Activated CD8-positive, alpha-beta memory T cell treated with anti-CD3 and anti-CD28 coated beads, Interleukin-2, amount 10 ng/mL, durations not matched to agents 7 days and 5 days (primary cell): ENCODE results near the gene NPFF. TPM values are rescaled to one million over a fixed set of nuclear protein-coding genes. Genes with fewer than 3 reads are reported as not detected.

Experiments used
- ATAC-seq: fragments of 150-1000 bp; cut with Tn5 transposase; one replicate; pipeline ENCODE4 v1.10.0; 2021; ENCODE audit warnings: moderate library complexity
- CTCF ChIA-PET: fragments of 350-600 bp; sonication (Branson Sonifier 250); formaldehyde crosslinking; loops from one replicate; lab custom pipeline; 2021; ENCODE audit warnings: antibody characterized with exemption; lab: Charles Lee
- DNase-seq: peaks from one replicate; pipeline ENCODE4 v3.0.0-alpha.2; 2020
- H3K27ac Mint-ChIP-seq: one replicate; pipeline ENCODE4 v1.8.0; 2021; ENCODE audit warnings: mild to moderate bottlenecking, mixed read lengths
- H3K27me3 Mint-ChIP-seq: one replicate; pipeline ENCODE4 v1.8.0; 2021; ENCODE audit warnings: mixed read lengths
- H3K36me3 Mint-ChIP-seq: one replicate; pipeline ENCODE4 v1.8.0; 2021; ENCODE audit warnings: mild to moderate bottlenecking, mixed read lengths
- H3K4me1 Mint-ChIP-seq: one replicate; pipeline ENCODE4 v1.8.0; 2021; ENCODE audit warnings: mixed read lengths
- H3K4me3 Mint-ChIP-seq: one replicate; pipeline ENCODE4 v1.8.0; 2021; ENCODE audit warnings: mild to moderate bottlenecking, moderate library complexity, mixed read lengths
- H3K9me3 Mint-ChIP-seq: one replicate; pipeline ENCODE4 v1.8.0; 2022; ENCODE audit warnings: low read depth, mixed read lengths
- total RNA-seq, 2 experiments: library from RNA; stranded (reverse); gene quantifications; one replicate each; pipeline ENCODE4 v1.2.3, GENCODE V29; 2021

Gene NPFF
- total RNA-seq, 2 experiments from 2014 or later, result not detected

DNA sequence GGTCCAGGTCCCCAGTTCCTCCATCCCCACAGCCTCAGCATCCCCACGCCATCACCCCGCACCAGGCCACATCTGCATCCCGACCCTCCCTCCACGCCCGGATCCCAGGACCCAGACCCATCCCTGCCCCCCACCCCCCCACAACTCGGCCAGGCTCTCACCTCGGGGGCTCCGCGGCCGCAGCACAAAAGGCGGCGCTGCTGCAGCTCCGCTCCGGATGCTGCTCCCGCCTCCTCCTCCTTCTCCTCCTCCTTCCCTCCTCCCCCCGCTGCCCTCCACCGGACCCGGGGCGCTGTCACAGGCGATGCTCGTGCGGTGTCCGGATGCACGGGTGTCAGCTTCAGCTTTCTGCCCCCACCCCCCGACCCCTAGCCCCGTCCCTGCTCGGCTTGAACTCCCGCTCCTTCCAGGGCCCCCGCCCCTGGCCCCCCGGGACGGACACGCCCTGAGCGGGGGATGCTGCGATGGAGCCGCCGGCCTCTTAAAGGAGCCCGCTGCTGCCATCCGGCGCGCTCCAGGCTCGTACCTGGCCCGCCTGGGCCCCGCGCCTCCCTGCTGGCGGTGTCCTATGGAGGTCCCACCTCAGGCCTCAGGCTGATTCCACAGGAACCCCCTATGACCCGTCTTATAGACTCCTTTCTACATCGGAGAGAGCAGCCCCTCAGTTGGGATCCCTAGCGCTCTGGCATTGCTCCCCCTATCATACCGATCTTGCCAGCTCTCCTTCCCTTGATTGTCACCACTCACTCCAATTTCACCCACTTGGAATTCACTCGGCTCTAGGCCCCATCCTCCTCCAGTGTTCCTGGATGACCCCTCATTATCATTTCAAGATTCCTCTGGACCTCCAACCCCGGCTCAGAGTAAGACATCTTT is 7.8 kb downstream of the NPFF start, which contains the start of gene MAP3K12:
Gene MAP3K12, minus strand, starts transcription at position 193 of the 876 bp plus-strand sequence. CDS start 12,067 bp downstream, outside the sequence.
- ATAC-seq, result peak; percentile 21
- H3K4me1 Mint-ChIP-seq, result peaks cover 40% of the 10 kb centered on the region
- peak within 1 kb of the TSS; percentile 83 for H3K4me3 Mint-ChIP-seq
- H3K27me3 Mint-ChIP-seq, result no peaks in the 10 kb centered on the region
- no peaks in the 10 kb centered on the region for H3K9me3 Mint-ChIP-seq
- H3K27ac Mint-ChIP-seq, result peak within 1 kb of the TSS; percentile 96
- no peaks in the 10 kb centered on the region for H3K36me3 Mint-ChIP-seq
- DNase-seq, result peak; percentile 82
- CTCF ChIA-PET, result interaction anchor here (1.0 to 3.6 kb wide), 6 partner anchors 8 to 397 kb away, joined by 3 to 26 read pairs (median 7); partner anchors contain the start of gene SOAT2

DNA sequence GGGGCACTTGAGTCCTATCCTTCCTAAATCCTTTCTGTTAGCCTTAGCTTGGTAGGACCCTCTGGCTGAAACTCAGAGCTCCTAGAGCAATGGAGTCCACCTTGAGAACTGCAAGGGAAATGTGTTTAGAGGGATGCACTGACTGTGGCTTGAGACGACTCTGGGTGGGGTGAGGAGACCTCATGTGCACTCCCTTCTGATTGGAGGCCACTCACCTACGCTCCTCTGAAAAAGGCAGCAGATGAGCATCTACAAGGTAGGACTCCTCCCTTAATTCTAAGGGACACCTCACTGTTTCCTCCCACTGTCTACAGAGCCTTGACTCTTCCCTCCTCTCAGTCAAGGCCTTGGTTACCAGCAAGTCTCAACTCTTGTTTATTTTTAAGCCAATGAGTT is 9.1 kb downstream of the NPFF start:
- CTCF ChIA-PET, result interaction anchor here (0.6 to 3.6 kb wide), 3 partner anchors 11 to 47 kb away, joined by 3 to 26 read pairs (median 3); no protein-coding TSS in a partner anchor

DNA sequence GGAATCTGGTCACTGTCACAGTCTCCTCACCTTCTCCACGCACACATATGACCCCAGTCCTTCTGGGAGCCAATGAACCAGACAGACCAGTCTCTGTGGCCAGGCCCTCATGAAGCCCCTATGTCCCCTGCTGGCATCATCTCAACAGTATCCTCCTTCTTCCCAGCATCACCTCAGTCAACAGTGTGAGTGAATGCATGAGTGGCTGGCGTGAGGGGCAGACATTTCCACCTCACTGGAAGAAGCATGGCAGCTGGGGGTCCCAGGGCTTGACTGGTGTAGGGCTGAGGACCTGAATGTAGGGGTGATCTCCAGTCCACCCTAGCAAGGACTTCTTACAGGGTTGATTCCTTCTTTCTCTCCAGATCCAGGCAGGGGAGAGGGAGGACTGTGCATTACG is 9.8 kb downstream of the NPFF start:
- no peak for ATAC-seq

More for the DNA sequence above, 9.1 kb downstream of the NPFF start:
- H3K9me3 Mint-ChIP-seq, result no peaks in the 10 kb centered on the region
- H3K27ac Mint-ChIP-seq, result peak overlapping the region; percentile 68
- H3K36me3 Mint-ChIP-seq, result no peaks in the 10 kb centered on the region
- DNase-seq, result no peak
- peak overlapping the region; percentile 83 for H3K4me3 Mint-ChIP-seq
- ATAC-seq, result no peak
- no peaks in the 10 kb centered on the region for H3K27me3 Mint-ChIP-seq
- H3K4me1 Mint-ChIP-seq, result peaks cover 52% of the 10 kb centered on the region

DNA sequence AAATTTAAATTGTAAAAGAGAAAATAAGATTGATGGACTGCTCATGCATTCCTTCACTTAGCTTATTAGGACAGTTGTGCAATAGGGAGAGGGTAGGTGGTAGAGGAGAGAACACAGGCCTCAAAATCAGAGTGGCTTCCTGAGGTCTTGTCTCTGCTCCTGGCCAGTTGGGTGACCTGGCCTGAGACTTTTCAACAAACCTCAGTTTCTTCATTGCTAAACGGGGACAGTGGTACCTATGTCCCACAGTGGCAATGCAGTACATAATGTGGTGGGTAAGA is 10.6 kb downstream of the NPFF start:
- no peak overlapping the region for H3K4me3 Mint-ChIP-seq
- no peaks in the 10 kb centered on the region for H3K36me3 Mint-ChIP-seq
- DNase-seq (no peak), ATAC-seq (no peak)
- no peaks in the 10 kb centered on the region for H3K9me3 Mint-ChIP-seq
- peaks cover 49% of the 10 kb centered on the region for H3K4me1 Mint-ChIP-seq
- CTCF ChIA-PET, result interaction anchor here (1.0 kb wide), 1 partner anchor 12 kb away, joined by 3 read pairs; no protein-coding TSS in a partner anchor
- H3K27ac Mint-ChIP-seq, result no peak overlapping the region
- no peaks in the 10 kb centered on the region for H3K27me3 Mint-ChIP-seq

More for the DNA sequence above, 9.8 kb downstream of the NPFF start:
- H3K27ac Mint-ChIP-seq, result no peak overlapping the region
- no peaks in the 10 kb centered on the region for H3K36me3 Mint-ChIP-seq
- no peak overlapping the region for H3K4me3 Mint-ChIP-seq
- peaks cover 51% of the 10 kb centered on the region for H3K4me1 Mint-ChIP-seq
- CTCF ChIA-PET, result interaction anchor here (0.6 to 3.6 kb wide), 4 partner anchors 11 to 46 kb away, joined by 3 to 26 read pairs (median 3); no protein-coding TSS in a partner anchor
- DNase-seq, result no peak
- no peaks in the 10 kb centered on the region for H3K27me3 Mint-ChIP-seq
- H3K9me3 Mint-ChIP-seq, result no peaks in the 10 kb centered on the region

DNA sequence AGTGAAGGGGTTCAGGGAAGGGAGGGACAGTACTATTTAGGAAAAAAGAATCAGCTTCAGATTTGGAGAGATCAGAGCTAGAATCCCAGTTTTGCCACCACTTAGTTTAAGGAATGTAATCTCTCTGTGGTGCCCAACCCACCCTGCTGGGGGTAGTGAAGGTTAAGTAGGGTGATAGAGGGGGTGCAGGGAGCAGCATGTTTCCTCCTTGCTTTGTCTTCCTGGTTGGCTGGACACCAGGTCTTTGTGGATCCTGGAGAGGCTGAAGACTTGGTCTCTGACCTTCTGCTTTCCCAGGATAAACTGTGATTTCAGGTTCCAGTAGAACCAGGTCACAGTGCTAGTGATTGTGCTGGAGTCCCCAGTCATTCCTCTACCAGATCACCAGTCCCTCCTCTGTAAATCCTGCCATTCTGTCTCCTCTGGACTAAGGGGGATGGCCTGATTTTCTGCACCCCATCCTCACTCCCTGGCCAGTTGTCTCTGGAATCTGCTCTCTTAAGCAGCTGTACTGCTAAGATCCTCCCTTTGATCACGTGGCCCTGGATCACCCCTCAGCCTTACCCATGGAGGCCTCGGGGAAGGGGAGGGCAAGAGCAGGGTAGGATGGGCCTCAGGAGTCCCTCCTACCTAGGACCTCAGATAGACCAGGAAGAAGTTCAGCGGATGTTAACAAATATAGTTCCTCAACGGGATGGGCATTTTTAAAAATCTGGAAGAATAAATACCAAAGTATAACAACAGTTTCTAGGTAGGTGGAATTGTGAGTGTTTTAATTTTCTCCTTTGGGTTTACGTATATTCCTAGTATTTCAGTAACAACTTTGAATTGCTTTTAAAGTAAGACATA is 11.2 kb downstream of the NPFF start:
- Mint-ChIP-seq H3K4me3 (no peak overlapping the region), H3K9me3 (no peaks in the 10 kb centered on the region), H3K27me3 (no peaks in the 10 kb centered on the region), H3K36me3 (no peaks in the 10 kb centered on the region), H3K27ac (no peak overlapping the region), H3K4me1 (peaks cover 48% of the 10 kb centered on the region)
- CTCF ChIA-PET, result interaction anchor here (0.5 to 2.6 kb wide), 5 partner anchors 13 to 518 kb away, joined by 3 to 6 read pairs (median 3); no protein-coding TSS in a partner anchor
- no peak for ATAC-seq
- no peak for DNase-seq

DNA sequence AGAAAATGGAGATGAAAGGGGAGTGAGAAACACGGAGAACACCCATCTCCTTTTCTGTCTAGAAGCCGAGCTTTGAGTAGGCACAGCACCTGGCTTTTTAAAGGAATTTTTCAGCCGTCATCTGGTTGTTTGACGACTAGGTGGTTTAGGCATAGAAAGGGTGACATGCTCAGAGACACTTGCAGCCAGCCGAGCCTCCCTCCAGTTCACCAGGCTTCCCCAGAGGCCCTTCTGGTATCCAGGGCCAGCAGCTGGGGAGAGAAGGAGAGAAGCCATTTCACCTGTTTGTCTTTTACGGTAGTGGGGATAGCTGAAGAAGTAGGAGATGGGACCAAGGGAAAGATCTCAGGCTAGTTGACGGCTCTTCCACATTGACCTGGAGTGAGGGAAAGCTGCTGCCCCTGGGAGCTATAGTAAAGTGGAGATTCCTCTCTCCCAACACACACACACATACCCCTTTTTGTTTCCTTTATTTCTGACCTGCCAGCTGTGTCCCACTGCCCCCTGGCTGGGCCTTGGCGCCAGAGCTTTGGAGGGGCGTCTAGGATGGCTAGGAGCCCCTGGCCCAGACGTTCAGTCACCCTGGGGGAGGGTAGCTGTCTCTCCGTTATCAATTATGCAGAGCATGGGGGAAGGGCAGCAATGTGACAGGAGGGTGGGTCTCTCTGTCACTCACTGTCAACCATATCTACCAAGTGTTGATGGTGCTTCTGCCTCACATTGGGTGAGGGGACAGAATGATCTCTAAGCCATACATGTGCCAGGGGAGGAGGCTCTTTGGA is 13.5 kb downstream of the NPFF start:
- Mint-ChIP-seq H3K9me3 (no peaks in the 10 kb centered on the region), H3K27me3 (no peaks in the 10 kb centered on the region), H3K27ac (peak overlapping the region; percentile 84), H3K4me3 (peak overlapping the region; percentile 88), H3K36me3 (no peaks in the 10 kb centered on the region), H3K4me1 (peaks cover 39% of the 10 kb centered on the region)
- CTCF ChIA-PET, result interaction anchor here (1.1 to 3.9 kb wide), 6 partner anchors 10 to 170 kb away, joined by 3 to 21 read pairs (median 4); partner anchors contain the start of gene NPFF
- DNase-seq (no peak), ATAC-seq (no peak)

DNA sequence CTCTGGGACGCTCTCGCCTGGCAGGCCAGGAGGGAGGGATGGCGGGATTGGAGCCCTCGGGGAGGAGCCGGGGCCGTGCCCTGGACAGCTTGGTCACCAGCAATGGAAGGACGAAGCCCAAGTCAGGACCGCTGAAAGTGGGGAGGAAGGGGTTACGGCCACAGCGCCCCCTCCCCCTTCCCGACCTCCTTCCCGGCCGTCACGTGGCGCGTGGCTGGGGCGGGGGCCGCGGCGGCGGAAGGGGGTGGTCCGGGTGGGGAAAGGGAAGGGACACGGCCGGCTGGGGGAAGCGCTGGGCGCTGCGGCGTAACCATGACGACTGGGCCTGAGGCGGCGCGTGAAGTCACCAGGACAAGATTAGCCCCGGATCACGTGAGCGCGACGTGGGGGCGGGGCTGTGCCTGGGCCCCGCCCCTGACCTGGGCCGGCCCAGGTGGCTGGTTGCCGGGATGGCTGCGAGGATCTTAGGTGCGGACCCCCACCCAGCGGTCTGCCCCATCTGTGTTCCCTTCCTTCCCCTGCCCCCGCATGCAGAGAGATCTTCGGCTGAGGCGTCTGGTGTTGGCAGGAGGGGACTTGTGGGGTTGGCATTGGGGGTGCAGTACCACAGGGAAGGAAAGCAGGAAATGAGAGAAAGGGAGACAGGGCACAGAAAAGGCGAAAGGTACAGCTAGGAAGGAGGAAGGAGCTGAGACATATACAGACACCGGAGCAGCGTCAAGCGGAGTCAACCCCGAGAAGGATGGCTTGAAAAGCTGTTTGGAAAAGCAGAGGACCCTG is 14.3 kb downstream of the NPFF start:
- peak overlapping the region; percentile 84 for H3K27ac Mint-ChIP-seq
- no peaks in the 10 kb centered on the region for H3K36me3 Mint-ChIP-seq
- ATAC-seq (peak; percentile 95), DNase-seq (peak; percentile 90)
- H3K4me1 Mint-ChIP-seq, result peaks cover 32% of the 10 kb centered on the region
- CTCF ChIA-PET, result interaction anchor here (1.1 to 3.9 kb wide), 5 partner anchors 8 to 141 kb away, joined by 3 to 21 read pairs (median 3); partner anchors contain the start of genes NPFF and TARBP2
- H3K4me3 Mint-ChIP-seq, result peak overlapping the region; percentile 88
- H3K9me3 Mint-ChIP-seq, result no peaks in the 10 kb centered on the region
- no peaks in the 10 kb centered on the region for H3K27me3 Mint-ChIP-seq

DNA sequence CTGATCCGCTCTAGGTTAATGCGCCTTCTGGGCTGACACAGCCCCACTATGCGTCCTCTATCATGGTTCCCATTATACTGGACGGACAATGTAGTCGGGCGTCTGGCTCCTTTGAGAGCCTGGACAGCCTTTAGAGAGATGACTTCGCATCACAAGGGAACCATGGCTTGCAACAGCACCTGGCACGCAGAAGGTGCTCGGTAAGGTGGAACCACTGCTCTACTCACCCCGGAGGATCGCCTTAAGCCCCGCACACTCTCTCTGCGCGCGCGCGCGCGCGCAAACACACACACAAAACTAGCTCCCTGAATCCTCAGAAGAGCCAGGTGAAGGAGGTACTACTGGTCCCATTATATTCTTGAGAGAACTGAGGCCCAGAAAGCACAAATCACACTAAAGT is 15.1 kb downstream of the NPFF start:
- no peak for DNase-seq
- CTCF ChIA-PET, result interaction anchor here (0.9 to 3.9 kb wide), 4 partner anchors 9 to 16 kb away, joined by 3 to 21 read pairs (median 8); partner anchors contain the start of genes NPFF and TARBP2

DNA sequence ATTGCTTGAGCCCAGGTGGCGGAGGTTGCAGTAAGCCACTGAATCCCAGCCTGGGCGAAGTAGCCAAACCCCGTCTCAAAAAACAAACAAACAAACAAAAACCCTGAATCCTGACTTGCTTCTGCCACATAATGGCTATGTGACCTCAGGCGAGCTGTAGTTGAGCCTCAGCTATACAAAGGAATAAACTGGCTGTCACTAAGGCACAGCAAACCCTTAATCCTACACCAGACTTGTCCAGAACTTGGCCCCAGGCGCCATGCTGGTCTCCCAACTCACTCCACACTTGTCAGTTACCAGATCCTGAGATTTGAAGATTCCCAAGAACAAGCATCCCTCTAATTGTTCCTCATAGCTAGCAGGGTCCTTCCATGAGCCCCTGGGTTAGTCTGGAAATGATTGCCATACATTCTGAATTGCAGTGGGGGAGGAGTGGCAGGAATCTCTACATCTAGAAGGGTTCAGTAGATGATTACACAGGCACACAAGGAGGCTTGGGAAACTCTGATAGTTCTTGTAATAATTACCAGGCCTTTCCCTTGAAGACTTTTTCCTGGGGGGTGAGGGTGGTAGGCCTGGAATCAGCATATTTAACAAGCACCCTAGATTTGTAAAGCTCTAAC is 17.9 kb downstream of the NPFF start:
- no peaks in the 10 kb centered on the region for H3K27me3 Mint-ChIP-seq
- peaks cover 19% of the 10 kb centered on the region for H3K36me3 Mint-ChIP-seq
- H3K27ac Mint-ChIP-seq, result no peak overlapping the region
- no peak overlapping the region for H3K4me3 Mint-ChIP-seq
- no peak for ATAC-seq
- no peak for DNase-seq
- no peaks in the 10 kb centered on the region for H3K9me3 Mint-ChIP-seq
- H3K4me1 Mint-ChIP-seq, result peaks cover 28% of the 10 kb centered on the region
- CTCF ChIA-PET, result interaction anchor here (1.6 to 1.8 kb wide), 3 partner anchors 16 to 68 kb away, joined by 4 to 10 read pairs (median 5); no protein-coding TSS in a partner anchor

More for the DNA sequence above, 15.1 kb downstream of the NPFF start:
- Mint-ChIP-seq H3K27me3 (no peaks in the 10 kb centered on the region), H3K4me3 (peak overlapping the region; percentile 88), H3K4me1 (peaks cover 25% of the 10 kb centered on the region), H3K9me3 (no peaks in the 10 kb centered on the region), H3K27ac (peak overlapping the region; percentile 46), H3K36me3 (peaks cover 5% of the 10 kb centered on the region)
- ATAC-seq, result no peak

DNA sequence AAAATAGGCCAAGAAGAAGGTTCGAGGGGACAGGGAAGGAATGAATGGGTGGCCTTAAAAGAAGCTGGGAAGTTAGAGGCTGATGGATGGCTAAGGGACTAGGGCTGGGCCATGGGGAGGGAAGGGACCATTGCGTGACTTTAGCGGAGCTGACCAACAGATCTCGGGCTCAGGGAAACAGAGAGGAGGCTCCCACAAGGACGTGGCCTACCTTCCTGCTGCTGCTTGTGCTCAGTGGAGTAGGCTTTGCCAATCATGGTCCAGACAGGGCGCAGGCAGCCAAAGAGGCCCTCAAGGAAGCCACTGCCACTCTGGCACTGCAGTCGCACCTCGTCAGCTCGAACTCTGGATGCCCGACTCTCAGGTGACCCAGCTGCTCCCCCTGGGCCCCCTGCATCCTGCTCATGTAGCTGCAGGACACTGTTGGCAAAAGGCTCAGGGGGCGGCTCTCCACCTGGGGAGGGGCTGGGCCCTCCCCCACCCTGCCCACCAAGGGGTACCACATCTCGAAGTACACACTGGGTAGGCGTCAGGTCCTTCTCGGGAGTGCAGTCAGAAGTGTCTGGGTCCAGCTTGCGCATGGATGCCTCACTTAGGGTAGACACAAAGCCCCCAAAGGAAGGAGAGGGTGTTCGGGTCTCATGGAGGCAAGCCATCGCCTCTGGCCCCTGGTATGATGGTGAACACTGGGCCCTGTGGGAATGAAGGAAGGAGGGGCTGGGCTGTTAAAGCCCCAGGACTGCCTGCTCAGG is 20.4 kb downstream of the NPFF start:
- no peak overlapping the region for H3K4me3 Mint-ChIP-seq
- no peaks in the 10 kb centered on the region for H3K9me3 Mint-ChIP-seq
- CTCF ChIA-PET, result interaction anchor here (1.3 to 1.4 kb wide), 2 partner anchors 21 to 135 kb away, joined by 3 to 4 read pairs; no protein-coding TSS in a partner anchor
- peaks cover 9% of the 10 kb centered on the region for H3K4me1 Mint-ChIP-seq
- H3K27ac Mint-ChIP-seq, result no peak overlapping the region
- H3K27me3 Mint-ChIP-seq, result no peaks in the 10 kb centered on the region
- peaks cover 34% of the 10 kb centered on the region for H3K36me3 Mint-ChIP-seq
- ATAC-seq (no peak), DNase-seq (no peak)
